GM18873 (cell line): ENCODE results near the gene FAM111B.
A peak's percentile ranks its signal among the peaks of the same experiment; 100 is the strongest.

ENCODE experiments used
- ATAC-seq: cut with Tn5 transposase; IDR thresholded peaks from one replicate; pipeline ENCODE4 v1.9.1; 2021; ENCODE audit warnings: mild to moderate bottlenecking, moderate library complexity, moderate number of reproducible peaks; ENCODE audit not compliant: unreplicated experiment, low FRiP score

Gene FAM111B

DNA sequence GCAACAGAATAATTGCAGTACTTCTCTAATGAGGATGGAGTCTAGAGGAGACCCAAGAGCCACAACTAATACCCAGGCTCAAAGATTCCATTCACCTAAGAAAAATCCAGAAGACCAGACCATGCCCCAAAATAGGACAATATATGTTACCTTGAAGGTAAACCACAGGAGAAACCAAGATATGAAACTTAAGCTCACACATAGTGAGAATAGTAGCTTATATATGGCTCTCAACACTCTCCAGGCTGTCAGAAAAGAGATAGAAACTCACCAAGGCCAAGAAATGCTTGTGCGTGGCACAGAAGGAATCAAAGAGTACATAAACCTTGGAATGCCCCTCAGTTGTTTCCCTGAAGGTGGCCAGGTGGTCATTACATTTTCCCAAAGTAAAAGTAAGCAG, 44.7 kb downstream of the FAM111B start:
- ATAC-seq: peak; percentile 46

DNA sequence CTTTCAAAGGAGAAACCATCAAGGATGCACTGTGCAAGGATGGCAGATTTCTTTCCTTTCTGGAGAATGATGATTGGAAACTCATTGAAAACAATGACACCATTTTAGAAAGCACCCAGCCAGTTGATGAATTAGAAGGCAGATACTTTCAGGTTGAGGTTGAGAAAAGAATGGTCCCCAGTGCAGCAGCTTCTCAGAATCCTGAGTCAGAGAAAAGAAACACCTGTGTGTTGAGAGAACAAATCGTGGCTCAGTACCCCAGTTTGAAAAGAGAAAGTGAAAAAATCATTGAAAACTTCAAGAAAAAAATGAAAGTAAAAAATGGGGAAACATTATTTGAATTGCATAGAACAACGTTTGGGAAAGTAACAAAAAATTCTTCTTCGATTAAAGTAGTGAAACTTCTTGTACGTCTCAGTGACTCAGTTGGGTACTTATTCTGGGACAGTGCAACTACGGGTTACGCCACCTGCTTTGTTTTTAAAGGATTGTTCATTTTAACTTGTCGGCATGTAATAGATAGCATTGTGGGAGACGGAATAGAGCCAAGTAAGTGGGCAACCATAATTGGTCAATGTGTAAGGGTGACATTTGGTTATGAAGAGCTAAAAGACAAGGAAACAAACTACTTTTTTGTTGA, 45.4 kb downstream of the FAM111B start:
- peak; percentile 69 for ATAC-seq

DNA sequence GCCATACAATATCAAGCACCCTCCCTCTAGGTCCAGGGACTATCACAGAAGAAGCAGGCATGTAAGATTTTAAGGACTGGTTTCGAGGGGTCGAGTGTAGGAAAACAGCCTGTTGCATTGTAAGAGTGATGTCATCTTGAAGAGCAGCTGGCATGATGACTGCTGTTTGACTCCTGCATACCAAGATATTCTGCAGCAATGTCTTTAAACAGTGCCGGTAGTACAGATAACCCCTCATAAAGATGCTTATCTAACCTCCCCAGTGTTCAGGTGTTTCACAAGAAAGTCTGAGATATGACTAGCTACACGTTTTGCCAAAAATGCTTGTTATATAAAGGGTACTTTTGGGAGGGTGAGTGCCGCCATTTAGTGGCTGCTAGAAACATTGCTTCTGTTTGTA, 47.6 kb downstream of the FAM111B start:
- no peak for ATAC-seq

DNA sequence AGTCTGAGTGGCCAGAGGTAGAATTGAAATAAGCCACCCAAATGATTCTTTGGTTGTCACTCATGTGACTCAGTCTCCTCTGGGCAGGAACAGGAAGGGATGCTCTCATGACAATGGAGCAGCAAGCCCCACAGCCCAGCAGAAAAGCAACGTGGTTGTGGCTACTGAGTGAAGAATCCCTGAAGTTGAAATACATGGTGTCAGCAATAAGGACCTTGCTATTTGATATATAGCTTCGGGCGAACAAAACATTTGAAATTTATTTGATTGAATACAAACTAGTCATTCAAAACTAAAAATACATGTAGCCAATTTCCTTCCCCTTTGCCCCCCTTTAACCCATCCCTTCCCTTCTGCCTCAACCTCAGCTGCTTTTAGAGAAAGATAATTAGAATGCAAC, 50.4 kb downstream of the FAM111B start:
- no peak for ATAC-seq

DNA sequence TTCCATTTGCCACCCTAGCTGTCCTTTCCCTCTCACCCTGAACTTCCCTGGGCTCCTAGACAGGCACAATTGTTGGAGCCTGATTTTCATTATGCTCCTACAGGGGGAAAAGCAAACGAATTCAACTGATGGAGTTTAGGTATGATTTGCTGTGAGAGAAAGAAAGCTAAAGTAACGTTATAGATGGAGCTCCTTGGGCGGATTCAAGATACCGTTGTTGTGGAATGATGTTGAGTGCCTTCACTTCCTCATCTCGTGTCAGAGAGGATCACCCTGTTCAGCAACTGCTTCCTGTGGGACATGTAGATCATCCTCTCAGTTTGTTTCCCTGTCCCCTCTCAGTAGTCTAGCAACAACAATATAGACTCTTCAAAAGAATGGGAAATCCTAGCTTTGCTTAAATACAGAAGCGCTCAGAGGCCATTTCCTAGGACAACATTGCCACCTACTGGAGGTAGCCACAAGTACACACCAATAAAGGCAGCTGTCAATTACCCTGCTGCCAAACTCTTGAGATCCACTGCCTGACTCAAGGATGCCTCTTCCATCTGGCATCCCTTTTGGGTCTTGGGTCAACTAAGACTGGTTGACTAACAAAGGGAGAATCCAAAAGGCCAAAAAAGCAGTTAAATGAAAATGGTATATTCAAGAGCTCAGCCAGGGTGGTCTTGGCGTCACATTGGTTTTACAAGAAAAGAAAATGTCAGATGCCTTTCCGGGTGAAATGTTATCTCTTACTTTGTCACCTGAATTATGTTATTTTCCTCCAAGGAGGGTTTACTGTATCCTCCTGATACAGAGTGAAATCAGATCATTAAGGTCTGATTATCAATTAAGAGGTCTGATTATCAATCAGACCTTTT, 51.4 kb downstream of the FAM111B start:
- ATAC-seq: peak; percentile 89

DNA sequence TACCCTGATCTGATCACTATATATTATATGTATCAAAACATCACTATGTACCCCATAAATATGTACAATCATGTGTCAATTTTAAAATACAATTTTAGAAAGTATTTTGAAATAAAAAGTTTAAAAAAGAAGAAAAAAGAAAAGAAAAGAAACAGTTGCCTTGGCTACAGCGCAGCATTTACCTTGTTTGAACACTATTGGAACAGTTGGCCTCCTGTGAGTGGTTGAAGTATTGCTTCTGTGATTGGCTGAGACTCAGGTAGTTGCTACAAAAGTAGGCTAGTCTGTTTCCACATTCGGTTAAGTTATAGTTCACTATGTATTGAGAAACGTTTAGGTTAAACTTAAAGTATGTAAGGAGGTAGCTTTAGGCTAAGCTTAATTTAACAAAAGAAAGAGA, 57.0 kb downstream of the FAM111B start:
- no peak for ATAC-seq

DNA sequence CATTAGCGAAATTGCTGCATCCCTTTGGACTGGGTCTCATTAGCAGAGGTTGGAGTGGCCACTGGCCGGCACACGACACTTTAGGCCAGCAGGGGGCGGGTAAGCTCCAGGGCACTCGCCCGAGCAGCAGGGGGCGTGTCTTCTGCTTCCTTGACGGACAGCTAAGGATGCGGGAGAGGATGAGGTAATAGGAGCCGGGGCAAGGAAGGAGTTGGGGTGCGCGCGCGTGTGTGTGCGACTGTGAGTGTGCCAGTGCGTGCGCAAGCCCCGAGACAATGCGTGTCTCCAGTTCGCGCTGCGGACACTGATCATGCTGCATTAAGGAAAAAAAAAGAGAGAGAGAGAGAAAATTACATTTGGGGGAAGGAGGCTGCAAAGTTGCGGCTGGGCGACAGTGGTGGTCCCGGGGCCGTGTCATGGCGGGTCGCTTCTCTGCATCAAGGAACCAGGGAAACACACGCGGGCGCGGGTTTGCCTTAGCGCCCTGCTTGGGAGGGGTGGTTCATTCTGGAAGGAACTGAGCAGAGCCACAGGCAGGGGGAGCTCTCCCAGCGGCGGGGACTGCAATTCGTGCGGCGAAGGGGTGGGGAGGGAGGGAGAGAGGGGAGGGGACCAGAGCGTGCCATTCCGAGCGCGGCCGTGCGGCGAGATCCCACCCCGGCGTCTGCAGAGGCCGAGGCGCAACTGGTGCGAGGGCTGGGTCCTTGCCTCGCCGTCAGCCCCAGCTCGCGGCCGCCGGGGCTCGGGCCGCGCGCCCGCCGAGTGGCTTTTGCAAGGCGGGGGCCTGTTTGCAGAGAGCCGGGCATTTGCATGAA, 64.7 kb downstream of the FAM111B start, which contains the start of gene DTX4:
TSS of gene DTX4 (plus strand) at position 625 of the 815 bp plus-strand sequence. CDS start 464 bp downstream, outside the sequence.
- ATAC-seq: peak; percentile 72

DNA sequence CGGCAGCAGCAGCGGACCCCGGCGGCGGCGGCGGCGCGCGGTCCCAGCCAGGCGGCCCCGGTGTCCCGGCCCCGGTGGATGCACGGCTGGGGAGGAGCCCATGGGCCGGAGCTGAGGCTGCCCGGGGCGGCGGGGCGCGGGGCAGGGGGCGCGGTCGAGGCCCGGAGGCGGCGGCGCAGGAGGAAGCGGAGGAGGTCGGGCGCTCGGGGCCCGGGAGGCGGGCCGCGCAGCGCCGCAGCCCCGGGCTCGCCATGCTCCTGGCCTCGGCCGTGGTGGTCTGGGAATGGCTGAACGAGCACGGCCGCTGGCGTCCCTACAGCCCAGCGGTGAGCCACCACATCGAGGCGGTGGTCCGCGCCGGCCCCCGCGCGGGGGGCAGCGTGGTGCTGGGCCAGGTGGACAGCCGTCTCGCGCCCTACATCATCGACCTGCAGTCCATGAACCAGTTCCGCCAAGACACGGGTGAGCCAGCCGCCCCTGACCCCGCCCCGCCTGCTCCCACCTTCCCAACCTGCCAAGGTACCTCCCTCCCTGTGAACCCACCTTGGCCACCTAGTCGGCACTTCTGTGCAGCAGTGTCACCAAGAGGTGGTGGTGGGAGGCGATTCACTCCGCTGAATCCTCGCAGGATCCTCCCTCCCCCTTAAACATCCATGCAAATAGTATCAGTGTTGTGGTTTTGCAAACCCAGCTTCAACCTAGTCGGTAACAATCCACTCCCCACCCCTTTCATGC, 65.5 kb downstream of the FAM111B start:
- ATAC-seq: peak; percentile 9

DNA sequence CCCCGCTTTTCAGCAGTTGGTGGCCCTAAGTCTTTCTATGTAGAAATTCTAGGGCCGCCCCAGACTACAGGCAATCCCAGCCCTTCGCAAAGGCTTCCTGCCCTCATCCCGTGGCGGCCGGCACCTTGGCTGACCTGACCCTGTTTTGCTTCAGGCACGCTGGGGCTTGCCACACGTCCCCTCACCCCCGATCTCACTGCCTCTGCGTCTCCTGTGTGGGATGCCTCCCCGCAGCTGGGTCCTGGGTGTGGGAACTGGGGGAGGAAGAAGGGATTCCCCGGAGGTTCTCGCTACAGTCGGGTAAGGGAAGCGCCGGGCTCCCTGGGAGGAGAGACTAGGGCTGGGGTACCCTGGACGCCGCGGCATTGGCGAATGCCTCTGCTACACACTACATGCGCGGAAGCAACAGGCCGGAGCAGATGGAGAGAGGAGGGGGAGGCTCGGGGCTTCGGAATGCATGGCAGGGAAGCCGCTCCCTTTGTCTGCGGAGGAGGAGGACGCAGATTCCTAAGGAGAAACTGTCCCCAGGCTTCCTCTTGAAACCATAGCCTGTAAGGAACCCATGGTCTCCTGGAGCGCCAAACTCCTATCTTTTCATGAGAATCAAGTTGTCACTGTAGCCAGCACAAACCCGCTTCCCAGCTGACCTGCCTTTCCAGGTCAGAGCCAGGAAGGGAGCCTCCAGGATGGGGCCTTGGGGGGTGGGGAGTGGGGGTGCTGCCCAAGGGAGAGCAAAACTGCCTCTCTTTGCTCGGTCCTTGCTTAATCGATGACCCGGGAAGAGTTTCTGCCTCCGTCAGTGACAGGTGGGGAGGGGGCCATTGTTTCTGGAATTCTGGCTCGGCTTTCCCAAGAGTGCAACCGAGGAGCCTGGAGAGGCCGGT, 66.3 kb downstream of the FAM111B start:
- no peak for ATAC-seq

DNA sequence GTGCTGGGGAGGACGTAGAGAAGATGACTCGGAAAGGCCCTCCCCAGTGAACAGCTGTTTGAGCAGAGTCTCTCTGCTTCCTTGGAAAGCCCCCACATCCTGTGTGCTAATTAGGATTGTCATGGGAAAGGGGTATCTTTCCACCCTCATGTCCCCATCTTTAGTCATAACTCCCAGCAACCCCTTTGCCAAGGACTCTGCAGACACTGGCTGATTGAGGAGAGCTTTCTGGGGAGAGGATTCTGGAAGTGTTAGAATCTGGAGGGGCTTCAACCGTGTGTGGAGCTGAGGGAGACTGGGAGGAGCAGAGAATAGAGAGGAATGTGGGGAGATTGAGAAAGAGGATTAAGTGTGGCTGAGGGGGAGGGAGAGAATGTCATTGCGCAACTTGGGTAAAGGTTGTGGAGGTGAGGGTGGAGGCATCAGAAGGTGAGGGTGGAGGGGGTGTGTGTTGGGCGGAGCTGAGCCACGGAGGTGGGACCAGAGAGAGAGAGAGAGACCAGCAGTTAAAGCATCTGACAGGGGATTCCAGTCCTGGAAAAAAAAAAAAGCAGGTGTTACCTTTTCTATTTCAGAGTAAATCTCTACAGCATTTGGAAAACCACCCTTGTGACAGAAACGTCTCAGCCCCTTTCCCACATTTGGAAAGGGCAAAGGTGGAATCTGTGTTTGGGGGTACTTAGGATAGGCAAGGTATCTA, 67.1 kb downstream of the FAM111B start:
- no peak for ATAC-seq

DNA sequence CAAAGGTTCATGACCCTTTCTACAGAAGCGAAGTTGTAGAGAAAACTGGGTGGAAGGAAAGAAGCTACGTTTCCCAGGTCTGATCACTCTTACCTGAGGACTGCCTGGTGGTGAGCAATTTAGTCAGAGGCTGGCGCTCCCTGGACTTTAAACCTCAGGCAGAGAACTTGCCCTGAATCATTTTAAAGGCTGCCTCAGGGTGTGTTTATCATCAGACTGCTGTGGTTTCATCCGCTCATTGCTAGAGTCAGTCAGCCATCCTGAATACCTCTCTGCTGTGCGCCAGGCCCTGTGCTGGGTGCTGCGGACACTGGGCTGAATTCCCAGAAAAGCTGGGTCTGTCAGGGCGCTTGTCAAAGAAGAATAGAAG, 67.6 kb downstream of the FAM111B start:
- no peak for ATAC-seq

DNA sequence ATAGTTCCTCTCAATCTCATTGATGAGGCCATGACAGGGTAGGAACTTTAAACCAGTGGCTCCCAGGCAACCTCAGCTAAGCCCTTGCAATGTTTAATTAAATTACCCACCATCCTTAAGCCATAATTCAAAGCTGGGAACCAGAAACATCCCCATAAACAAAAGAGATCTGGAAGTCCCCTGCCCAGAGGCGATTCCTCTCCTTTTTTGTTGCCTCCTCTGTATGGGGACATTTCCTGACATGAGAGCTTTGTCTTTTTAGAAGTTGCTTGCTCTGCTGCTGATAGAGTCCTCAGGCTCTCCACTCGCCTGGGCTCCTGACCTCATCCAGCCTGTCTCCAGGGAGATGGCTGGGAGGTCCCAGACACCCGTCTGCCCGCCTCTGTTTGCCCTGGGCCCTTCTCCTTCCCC, 68.1 kb downstream of the FAM111B start:
- no peak for ATAC-seq

DNA sequence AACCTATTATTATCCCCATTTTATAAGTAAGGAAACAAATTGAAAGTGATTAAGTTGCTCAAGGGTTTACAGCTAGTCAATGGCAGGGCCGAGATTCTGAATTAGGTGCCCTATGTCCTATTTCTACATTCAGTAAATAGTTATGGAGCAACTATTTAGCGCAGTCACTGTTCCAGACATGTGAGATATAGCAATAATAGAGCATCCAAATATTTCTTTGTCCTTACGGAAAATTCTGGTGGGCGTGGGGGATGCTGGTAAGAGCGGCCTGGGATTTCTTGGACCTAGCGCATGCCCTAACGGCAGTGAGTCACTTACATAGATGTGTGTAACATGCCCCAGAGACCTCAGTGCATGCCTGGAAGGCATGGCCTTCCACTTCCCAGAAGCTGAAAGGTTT, 69.3 kb downstream of the FAM111B start:
- ATAC-seq: no peak
